ENCODE data around the gene ARFGAP1.

Gene ARFGAP1

DNA sequence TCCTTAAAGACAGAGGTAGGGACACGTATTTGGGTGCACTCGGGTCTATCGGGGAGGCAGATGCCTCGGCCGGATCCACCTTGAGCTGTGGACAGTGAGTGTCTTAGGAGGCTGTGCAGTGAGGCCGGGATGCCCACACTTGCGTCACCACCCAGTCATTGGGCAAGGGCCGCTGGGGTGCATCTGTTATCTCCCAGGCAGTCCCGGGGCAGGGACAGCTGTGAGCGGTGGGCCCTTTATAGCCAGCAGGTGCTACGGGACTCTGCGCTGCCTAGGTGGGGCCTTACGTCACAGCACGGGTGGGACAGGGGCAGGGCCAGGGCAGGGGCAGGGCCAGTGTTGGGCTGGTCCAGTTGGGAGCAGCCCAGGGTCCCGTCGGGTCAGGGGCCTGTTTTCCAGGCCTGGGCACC is 19.7 kb downstream of the ARFGAP1 start:
- no peak for DNase-seq
- H3K36me3 ChIP-seq = peaks cover 14% of the 10 kb centered on the region
- TF ChIP-seq, protein P1, sequence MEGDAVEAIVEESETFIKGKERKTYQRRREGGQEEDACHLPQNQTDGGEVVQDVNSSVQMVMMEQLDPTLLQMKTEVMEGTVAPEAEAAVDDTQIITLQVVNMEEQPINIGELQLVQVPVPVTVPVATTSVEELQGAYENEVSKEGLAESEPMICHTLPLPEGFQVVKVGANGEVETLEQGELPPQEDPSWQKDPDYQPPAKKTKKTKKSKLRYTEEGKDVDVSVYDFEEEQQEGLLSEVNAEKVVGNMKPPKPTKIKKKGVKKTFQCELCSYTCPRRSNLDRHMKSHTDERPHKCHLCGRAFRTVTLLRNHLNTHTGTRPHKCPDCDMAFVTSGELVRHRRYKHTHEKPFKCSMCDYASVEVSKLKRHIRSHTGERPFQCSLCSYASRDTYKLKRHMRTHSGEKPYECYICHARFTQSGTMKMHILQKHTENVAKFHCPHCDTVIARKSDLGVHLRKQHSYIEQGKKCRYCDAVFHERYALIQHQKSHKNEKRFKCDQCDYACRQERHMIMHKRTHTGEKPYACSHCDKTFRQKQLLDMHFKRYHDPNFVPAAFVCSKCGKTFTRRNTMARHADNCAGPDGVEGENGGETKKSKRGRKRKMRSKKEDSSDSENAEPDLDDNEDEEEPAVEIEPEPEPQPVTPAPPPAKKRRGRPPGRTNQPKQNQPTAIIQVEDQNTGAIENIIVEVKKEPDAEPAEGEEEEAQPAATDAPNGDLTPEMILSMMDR (IDR thresholded peaks at IDR 0.05; ENCODE audit: low read depth, low read length) = no peak

DNA sequence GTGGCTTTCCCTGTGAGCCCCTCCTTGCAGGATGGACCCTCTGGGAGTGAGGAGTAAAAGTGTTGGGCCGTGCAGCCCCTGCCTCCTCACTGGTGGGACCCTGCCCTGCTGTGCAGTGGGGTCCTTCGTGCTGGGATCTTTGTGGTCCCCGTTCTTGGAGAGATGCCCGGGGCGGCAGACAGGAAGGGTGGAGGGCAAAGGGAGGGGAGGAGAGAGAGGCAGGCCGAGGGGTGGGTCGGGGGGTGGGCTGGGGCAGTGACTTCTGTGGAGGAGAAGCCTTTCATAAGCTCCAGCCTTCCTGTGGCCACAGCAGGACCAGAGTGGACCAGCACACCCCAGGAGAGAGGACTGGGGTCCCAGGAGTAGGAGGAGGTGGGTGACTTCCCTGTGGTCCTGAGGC is 20.3 kb downstream of the ARFGAP1 start, which contains the start of gene COL20A1:
Gene COL20A1 (plus strand): TSS at position 283 of the 400 bp plus-strand sequence. CDS start 1,922 bp downstream, outside the sequence.
- H3K27me3 ChIP-seq = no peaks in the 10 kb centered on the region
- H3K4me1 ChIP-seq = no peaks in the 10 kb centered on the region
- TF ChIP-seq, protein P1 (IDR thresholded peaks at IDR 0.05; ENCODE audit: low read depth, low read length) = no peak

More for the DNA sequence above, 19.7 kb downstream of the ARFGAP1 start:
- Histone ChIP-seq H3K27me3 (no peaks in the 10 kb centered on the region), H3K4me1 (no peaks in the 10 kb centered on the region), H3K9me3 (no peaks in the 10 kb centered on the region), H3K4me3 (ENCODE audit: low read depth, low read length) (no peak overlapping the region)

DNA sequence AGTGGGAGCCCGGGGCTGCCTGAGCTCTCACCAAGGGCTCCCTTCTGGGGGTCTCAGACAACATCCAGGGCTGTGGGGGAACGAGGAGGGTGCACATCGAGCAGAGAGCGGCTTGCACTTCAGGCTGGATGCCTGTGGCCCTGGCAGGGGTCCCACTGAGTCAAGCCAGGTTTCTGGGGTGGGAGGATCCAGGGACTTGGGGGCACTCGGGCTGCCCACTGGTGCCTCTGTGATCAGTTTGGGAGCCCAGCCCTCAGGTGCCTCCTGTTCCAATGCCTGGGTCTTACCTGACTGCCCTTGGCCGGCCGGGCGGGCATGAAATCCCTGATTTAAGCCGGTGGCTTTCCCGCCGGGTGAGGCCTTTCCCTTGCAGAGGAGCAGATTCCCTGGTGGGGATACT is 20.8 kb downstream of the ARFGAP1 start:
- Histone ChIP-seq H3K36me3 (peaks cover 5% of the 10 kb centered on the region; the same call in 1 of the 2 replicates), H3K4me1 (no peaks in the 10 kb centered on the region), H3K27me3 (no peaks in the 10 kb centered on the region; the same call in 1 of the 2 replicates), H3K9me3 (no peaks in the 10 kb centered on the region), H3K4me3 (ENCODE audit: low read depth, low read length) (no peak overlapping the region)
- TF ChIP-seq, protein P1 (IDR thresholded peaks at IDR 0.05; ENCODE audit: low read depth, low read length) = no peak
- DNase-seq = no peak

More for the DNA sequence above, 20.3 kb downstream of the ARFGAP1 start, which contains the start of gene COL20A1:
- DNase-seq = no peak
- Histone ChIP-seq H3K36me3 (peaks cover 11% of the 10 kb centered on the region; the same call in 1 of the 2 replicates), H3K4me3 (ENCODE audit: low read depth, low read length) (no peak within 1 kb of the TSS), H3K9me3 (no peaks in the 10 kb centered on the region)

DNA sequence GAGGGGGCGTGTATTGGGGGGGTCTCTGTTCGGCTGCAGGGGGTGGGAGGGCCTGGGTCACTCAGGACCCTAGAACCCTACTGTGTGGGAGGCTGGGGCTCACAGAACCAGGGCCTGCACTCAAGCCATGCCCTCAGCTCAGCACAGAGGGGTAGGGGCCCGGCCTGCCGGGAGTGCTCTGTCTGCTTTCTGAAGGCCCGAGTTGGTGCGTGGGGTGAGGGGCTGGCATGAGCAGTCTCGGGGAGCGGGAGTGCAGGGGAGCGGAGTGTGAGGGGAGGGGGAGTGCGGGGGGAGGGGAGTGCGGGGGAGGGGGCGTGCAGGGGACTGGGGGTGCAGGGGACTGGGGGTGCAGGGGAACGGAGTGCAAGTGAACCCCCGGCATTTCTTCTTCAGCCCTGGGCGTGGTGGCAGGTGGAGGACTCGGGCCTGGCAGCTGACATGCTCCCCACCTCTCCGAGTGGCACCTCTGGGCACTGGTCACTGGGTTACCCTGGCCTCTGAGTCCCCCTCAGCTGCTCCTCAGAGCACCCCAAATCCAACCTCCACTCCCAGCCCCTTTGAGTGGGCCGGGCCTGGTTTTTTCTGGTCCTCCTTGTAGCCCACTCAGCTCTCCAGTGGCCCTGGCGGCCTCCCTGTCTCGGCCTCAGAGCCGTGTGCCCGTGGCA is 21.4 kb downstream of the ARFGAP1 start:
- H3K4me1 ChIP-seq = no peaks in the 10 kb centered on the region

DNA sequence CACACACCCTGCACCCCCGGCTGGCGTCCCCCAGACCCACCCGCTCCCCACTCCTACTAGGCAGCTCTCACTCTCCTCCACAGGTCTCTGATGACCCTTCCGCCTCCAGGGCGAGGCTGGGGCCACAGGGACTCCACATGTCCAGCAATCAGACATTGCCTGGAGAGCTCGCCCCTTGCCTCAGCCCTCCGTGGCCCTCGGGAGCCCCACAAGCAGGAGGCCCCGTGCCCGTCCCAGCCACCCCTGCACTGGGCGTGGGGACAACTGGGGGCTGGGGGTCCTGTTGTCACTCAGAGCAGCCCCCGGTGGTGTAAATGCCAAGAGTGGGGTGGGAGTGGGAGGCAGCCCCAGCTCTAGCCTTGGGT is 21.9 kb downstream of the ARFGAP1 start:
- H3K27me3 ChIP-seq = peaks cover 5% of the 10 kb centered on the region

More for the DNA sequence above, 21.4 kb downstream of the ARFGAP1 start:
- peaks cover 5% of the 10 kb centered on the region for H3K27me3 ChIP-seq
- TF ChIP-seq, protein P1 (IDR thresholded peaks at IDR 0.05; ENCODE audit: low read depth, low read length) = no peak
- no peak for DNase-seq
- no peaks in the 10 kb centered on the region for H3K9me3 ChIP-seq
- H3K4me3 ChIP-seq (ENCODE audit: low read depth, low read length) = no peak overlapping the region
- H3K36me3 ChIP-seq = no peaks in the 10 kb centered on the region; the same call in 1 of the 2 replicates

More for the DNA sequence above, 21.9 kb downstream of the ARFGAP1 start:
- H3K9me3 ChIP-seq = no peaks in the 10 kb centered on the region
- H3K36me3 ChIP-seq = no peaks in the 10 kb centered on the region
- no peak for DNase-seq
- no peaks in the 10 kb centered on the region for H3K4me1 ChIP-seq
- H3K4me3 ChIP-seq (ENCODE audit: low read depth, low read length) = no peak overlapping the region
- TF ChIP-seq, protein P1 (IDR thresholded peaks at IDR 0.05; ENCODE audit: low read depth, low read length) = no peak

All from BE2C (cell line).